SK-N-SH (cell line): ENCODE measurements around the gene ZNF275. TPM values are rescaled to one million over a fixed set of nuclear protein-coding genes. Genes with fewer than 3 reads are reported as not detected.
A peak's percentile ranks its signal among the peaks of the same experiment; 100 is the strongest.

Source experiments
- CTCF ChIA-PET: fragments of 300-600, 350-600 bp; formaldehyde crosslinking; extraction: SDS; loops from one replicate; lab custom pipeline; 2021; lab: Yijun Ruan, JAX
- POLR2A ChIA-PET: fragments of 350-600 bp; sonication (Branson Sonifier 250); formaldehyde crosslinking; extraction: SDS; loops from one replicate; lab custom pipeline; 2020; ENCODE audit warnings: antibody characterized with exemption, inconsistent platforms; lab: Yijun Ruan, JAX
- DNase-seq: peaks from one replicate; pipeline ENCODE4 v3.0.0; 2012
- H2AFZ ChIP-seq: fragments of 200-600 bp; sonication (generic); 2 replicates; pipeline ENCODE4 v1.8.1; 2016; ENCODE audit warnings: antibody characterized with exemption, mild to moderate bottlenecking, low read depth
- H3F3A ChIP-seq: fragments of 200-600 bp; sonication (generic); replicated peaks from 2 replicates; pipeline ENCODE3; 2016; ENCODE audit warnings: antibody characterized with exemption, mild to moderate bottlenecking; ENCODE audit not compliant: insufficient read depth
- H3K27ac ChIP-seq, 2 experiments: fragments of 200-500 bp in 1 of 2; fragments of 200-600 bp in 1 of 2; sonication (Bioruptor generic) in 1 of 2; sonication (generic), shearing (Covaris generic) in 1 of 2; 2 replicates each; pipeline versions ENCODE4 v1.5.1 to v1.6.1; 2014 to 2016; ENCODE audit warnings: low read depth in 2 of 2, inconsistent platforms in 1 of 2, low read length in 1 of 2, mild to moderate bottlenecking in 1 of 2, mixed read lengths in 1 of 2
- H3K27me3 ChIP-seq: fragments of 200-600 bp; sonication (generic), shearing (Covaris generic); 2 replicates; pipeline ENCODE4 v1.6.1; 2016; ENCODE audit warnings: mixed run types; ENCODE audit not compliant: insufficient read depth
- H3K36me3 ChIP-seq, 2 experiments: fragments of 200-500 bp in 1 of 2; fragments of 200-600 bp in 1 of 2; sonication (Bioruptor generic) in 1 of 2; sonication (generic) in 1 of 2; replicated peaks in 1 of 2; 2 replicates each; pipeline versions ENCODE3 to v1.5.1; 2014 to 2016; ENCODE audit warnings: low read length in 1 of 2, mild to moderate bottlenecking in 1 of 2; ENCODE audit not compliant: insufficient read depth in 2 of 2, control insufficient read depth in 1 of 2
- H3K4me1 ChIP-seq, 2 experiments: fragments of 200-500 bp in 1 of 2; fragments of 200-600 bp in 1 of 2; sonication (Bioruptor generic) in 1 of 2; sonication (generic), shearing (Covaris generic) in 1 of 2; 2 replicates each; pipeline versions ENCODE4 v1.5.1 to v1.6.1; 2014 to 2016; ENCODE audit warnings: low read depth in 1 of 2, low read length in 1 of 2, mixed run types in 1 of 2; ENCODE audit not compliant: insufficient read depth in 2 of 2, control insufficient read depth in 1 of 2
- H3K4me2 ChIP-seq: fragments of 200-600 bp; sonication (generic), shearing (Covaris generic); 2 replicates; pipeline ENCODE4 v1.6.1; 2017; ENCODE audit warnings: mixed run types
- H3K4me3 ChIP-seq, 2 experiments: fragments of 200-500 bp in 1 of 2; fragments of 200-600 bp in 1 of 2; sonication (Bioruptor generic) in 1 of 2; sonication (generic), shearing (Covaris generic) in 1 of 2; 2 replicates each; pipeline versions ENCODE4 v1.5.1 to v1.8.1; 2014 to 2016; ENCODE audit warnings: low read depth in 2 of 2, inconsistent platforms in 1 of 2, low read length in 1 of 2, mild to moderate bottlenecking in 1 of 2, mixed read lengths in 1 of 2, moderate library complexity in 1 of 2
- H3K79me2 ChIP-seq: fragments of 200-600 bp; sonication (generic); 2 replicates; pipeline ENCODE4 v1.8.1; 2017; ENCODE audit warnings: mild to moderate bottlenecking; ENCODE audit not compliant: insufficient read depth
- H3K9ac ChIP-seq: fragments of 200-600 bp; sonication (generic); 2 replicates; pipeline ENCODE4 v1.6.1; 2017; ENCODE audit warnings: mixed run types
- H3K9me2 ChIP-seq: fragments of 200-600 bp; sonication (generic); 2 replicates; pipeline ENCODE4 v1.6.1; 2017; ENCODE audit warnings: mixed run types
- H3K9me3 ChIP-seq: fragments of 200-600 bp; sonication (generic); 2 replicates; pipeline ENCODE4 v1.6.1; 2017; ENCODE audit warnings: mixed run types, mild to moderate bottlenecking, moderate library complexity
- H4K20me1 ChIP-seq: fragments of 200-600 bp; sonication (generic); 2 replicates; pipeline ENCODE4 v1.6.1; 2017; ENCODE audit warnings: mild to moderate bottlenecking, mixed run types; ENCODE audit not compliant: insufficient read depth
- CHD2 ChIP-seq: fragments of 150-350 bp; IDR thresholded peaks from 2 replicates; pipeline ENCODE4 v1.6.1; 2018; ENCODE audit warnings: low read length; ENCODE audit not compliant: partially characterized antibody
- EZH2phosphoT487 ChIP-seq: fragments of 200-600 bp; sonication (generic); IDR thresholded peaks from 2 replicates; pipeline ENCODE4 v1.6.1; 2017; ENCODE audit warnings: low read depth, mixed run types, mild to moderate bottlenecking, antibody characterized with exemption, moderate library complexity, borderline replicate concordance
- FOXJ3 ChIP-seq: sonication (generic); formaldehyde crosslinking; IDR thresholded peaks from 2 replicates; pipeline ENCODE4 v1.5.1; 2020; ENCODE audit warnings: mild to moderate bottlenecking, missing genetic modification reagents
- FOXM1 ChIP-seq: IDR thresholded peaks from 2 replicates; pipeline ENCODE4 v1.4.0; 2012; ENCODE audit warnings: low read depth, mild to moderate bottlenecking
- GABPA ChIP-seq: IDR thresholded peaks from 2 replicates; pipeline ENCODE4 v1.4.0; 2012; ENCODE audit warnings: low read depth, mild to moderate bottlenecking
- JUND ChIP-seq: IDR thresholded peaks from 2 replicates; pipeline ENCODE4 v1.4.0; 2012
- POLR2AphosphoS5 ChIP-seq: IDR thresholded peaks from 2 replicates; pipeline ENCODE4 v1.6.1; 2012; ENCODE audit warnings: low read depth, low read length
- RXRA ChIP-seq: IDR thresholded peaks from 2 replicates; pipeline ENCODE4 v1.4.0; 2012; ENCODE audit warnings: low read depth, mild to moderate bottlenecking, borderline replicate concordance
- TAF1 ChIP-seq: IDR thresholded peaks from 2 replicates; pipeline ENCODE4 v1.6.1; 2012; ENCODE audit warnings: low read depth, mild to moderate bottlenecking, low read length, moderate library complexity, borderline replicate concordance
- TCF12 ChIP-seq: IDR thresholded peaks from 2 replicates; pipeline ENCODE4 v1.4.0; 2012
- YY1 ChIP-seq: IDR thresholded peaks from 2 replicates; pipeline ENCODE4 v1.4.0; 2012; ENCODE audit warnings: low read depth, mild to moderate bottlenecking
- WGBS: methylation state at CpG from one replicate; pipeline ENCODE4 v1.1.6; 2017; ENCODE audit warnings: low lambda C conversion rate; 5-methylcytosine and 5-hydroxymethylcytosine counted together
- polyA plus RNA-seq, 3 experiments: library from polyadenylated mRNA; depleted of rRNA; stranded (reverse); fragments of >200 nt; gene quantifications; 2 replicates each; pipeline ENCODE4 v1.2.3, GENCODE V29; 2012
- TF ChIP-seq, protein P1 (sequence below): IDR thresholded peaks from 2 replicates; pipeline ENCODE4 v1.4.0; 2012; ENCODE audit warnings: low read depth, borderline replicate concordance

ZNF275 gene
- polyA plus RNA-seq, 1 of the 3 experiments (the other 2 are of a cell fraction): 4.9 TPM

DNA sequence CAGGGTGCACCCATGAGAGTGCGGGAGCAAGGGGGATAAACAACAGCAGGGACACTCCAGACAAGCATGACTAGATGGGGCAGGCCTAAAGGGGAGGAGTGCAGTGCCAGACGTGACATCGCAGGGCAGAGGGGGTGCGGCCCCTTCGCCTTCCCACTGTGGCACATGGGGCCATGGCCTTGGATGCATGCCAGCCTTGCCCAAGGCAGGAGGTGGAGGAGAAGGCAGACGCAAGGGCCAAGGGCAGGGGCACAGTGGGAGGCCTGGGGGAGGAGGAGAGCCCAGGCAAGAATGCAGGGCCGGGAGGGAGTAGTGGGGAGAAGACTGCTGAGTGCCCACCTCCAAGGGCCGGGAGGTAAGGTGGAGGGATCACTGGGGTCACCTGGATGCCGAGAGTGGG lies 45.6 kb downstream of the ZNF275 start:
- no peak overlapping the region for H2AFZ ChIP-seq
- no peaks in the 10 kb centered on the region for H3K9me2 ChIP-seq
- no peak overlapping the region for H3K9ac ChIP-seq
- POLR2A ChIA-PET: no interaction called here
- no peak overlapping the region for H3K4me3 ChIP-seq
- DNase-seq: no peak
- H3F3A ChIP-seq: peaks cover 3% of the 10 kb centered on the region
- H4K20me1 ChIP-seq: no peaks in the 10 kb centered on the region
- H3K36me3 ChIP-seq: no peaks in the 10 kb centered on the region
- peaks cover 0 to 3% of the 10 kb centered on the region in 2 experiments; a peak in 1 of 4 replicates for H3K4me1 ChIP-seq
- no peaks in the 10 kb centered on the region for H3K9me3 ChIP-seq
- no peaks in the 10 kb centered on the region for H3K79me2 ChIP-seq
- no peak for TF ChIP-seq POLR2AphosphoS5
- no peak for TF ChIP-seq TCF12
- no peak for TF ChIP-seq EZH2phosphoT487
- no peak for TF ChIP-seq TAF1
- H3K4me2 ChIP-seq: no peak overlapping the region
- H3K27me3 ChIP-seq: peaks cover 10% of the 10 kb centered on the region
- H3K27ac ChIP-seq: no peak overlapping the region
- 20% methylated on average over 3 of the region's 9 CpGs for WGBS
- CTCF ChIA-PET: interaction anchor here (1.5 to 3.2 kb wide), 2 partner anchors 82 to 347 kb away, joined by 3 to 17 read pairs; no protein-coding TSS in a partner anchor

DNA sequence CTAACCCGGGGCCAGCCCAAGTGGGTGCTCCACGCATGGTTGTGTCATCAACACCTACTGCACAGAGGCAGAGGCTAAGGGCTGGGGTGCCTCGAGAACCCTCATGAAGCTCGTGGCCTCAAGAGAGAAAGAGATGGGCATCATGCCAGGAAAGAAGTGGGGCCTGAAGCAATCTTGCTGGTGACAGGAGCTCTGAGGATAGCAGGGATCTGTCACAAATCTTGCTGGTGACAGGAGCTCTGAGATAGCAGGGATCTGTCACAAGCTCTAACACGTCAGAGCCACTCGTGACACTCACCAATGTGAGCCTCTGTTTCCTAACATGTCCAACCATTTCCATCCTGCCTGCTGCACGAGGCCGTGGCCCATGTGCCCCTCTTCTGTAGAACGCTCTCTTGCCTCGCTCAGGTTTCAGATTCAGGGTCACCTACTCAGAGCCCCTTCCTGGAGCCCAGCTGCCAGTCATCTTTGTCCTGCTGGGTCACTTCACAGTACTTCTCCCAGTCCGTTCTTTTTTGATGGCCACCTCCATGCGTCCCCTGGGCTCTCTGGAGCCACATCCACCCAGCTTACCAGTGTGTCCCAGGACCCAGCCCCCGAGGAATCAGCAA lies 46.1 kb downstream of the ZNF275 start:
- POLR2A ChIA-PET: no interaction called here
- Histone ChIP-seq H3F3A (peaks cover 3% of the 10 kb centered on the region), H3K36me3 (no peaks in the 10 kb centered on the region), H3K9ac (no peak overlapping the region), H3K9me2 (no peaks in the 10 kb centered on the region), H3K79me2 (no peaks in the 10 kb centered on the region), H3K4me3 (no peak overlapping the region), H3K4me2 (no peak overlapping the region), H3K27ac (no peak overlapping the region), H4K20me1 (no peaks in the 10 kb centered on the region), H3K27me3 (peaks cover 4% of the 10 kb centered on the region), H3K4me1 (peaks cover 0 to 3% of the 10 kb centered on the region in 2 experiments; a peak in 1 of 4 replicates), H2AFZ (no peak overlapping the region), H3K9me3 (no peaks in the 10 kb centered on the region)
- peak; percentile 47 for DNase-seq
- TF ChIP-seq YY1: no peak
- TF ChIP-seq, protein P1, sequence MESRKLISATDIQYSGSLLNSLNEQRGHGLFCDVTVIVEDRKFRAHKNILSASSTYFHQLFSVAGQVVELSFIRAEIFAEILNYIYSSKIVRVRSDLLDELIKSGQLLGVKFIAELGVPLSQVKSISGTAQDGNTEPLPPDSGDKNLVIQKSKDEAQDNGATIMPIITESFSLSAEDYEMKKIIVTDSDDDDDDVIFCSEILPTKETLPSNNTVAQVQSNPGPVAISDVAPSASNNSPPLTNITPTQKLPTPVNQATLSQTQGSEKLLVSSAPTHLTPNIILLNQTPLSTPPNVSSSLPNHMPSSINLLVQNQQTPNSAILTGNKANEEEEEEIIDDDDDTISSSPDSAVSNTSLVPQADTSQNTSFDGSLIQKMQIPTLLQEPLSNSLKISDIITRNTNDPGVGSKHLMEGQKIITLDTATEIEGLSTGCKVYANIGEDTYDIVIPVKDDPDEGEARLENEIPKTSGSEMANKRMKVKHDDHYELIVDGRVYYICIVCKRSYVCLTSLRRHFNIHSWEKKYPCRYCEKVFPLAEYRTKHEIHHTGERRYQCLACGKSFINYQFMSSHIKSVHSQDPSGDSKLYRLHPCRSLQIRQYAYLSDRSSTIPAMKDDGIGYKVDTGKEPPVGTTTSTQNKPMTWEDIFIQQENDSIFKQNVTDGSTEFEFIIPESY: no peak
- TF ChIP-seq CHD2: no peak
- TF ChIP-seq FOXJ3 (CRISPR knock-in tag): no peak
- TF ChIP-seq POLR2AphosphoS5: no peak
- TF ChIP-seq GABPA: no peak
- no peak for TF ChIP-seq RXRA
- TF ChIP-seq JUND: no peak
- TF ChIP-seq FOXM1: no peak
- CTCF ChIA-PET: interaction anchor here (1.5 to 3.2 kb wide), 2 partner anchors 81 to 348 kb away, joined by 3 to 17 read pairs; no protein-coding TSS in a partner anchor
- WGBS: 40% methylated on average over 13 of the region's 13 CpGs
